ENCODE results near the gene PGBD5.

Gene PGBD5

GRCh38 chr1:230300322-230301301 is 125.5 kb downstream of the PGBD5 start:
- DNase-seq (ENCODE audit: low read depth): no peak

GRCh38 chr1:230299191-230300006 is 126.7 kb downstream of the PGBD5 start:
- DNase-seq (ENCODE audit: low read depth): no peak

GRCh38 chr1:230295367-230295766 is 130.8 kb downstream of the PGBD5 start:
- DNase-seq (ENCODE audit: low read depth): no peak

GRCh38 chr1:230293390-230293700 is 132.8 kb downstream of the PGBD5 start:
- DNase-seq (ENCODE audit: low read depth): no peak

- DNase-seq (ENCODE audit: low read depth): no peak
Observed at GRCh38 chr1:230292689-230293389, 133.3 kb downstream of the PGBD5 start.

- DNase-seq (ENCODE audit: low read depth): no peak
Observed at GRCh38 chr1:230291731-230292620, 134.2 kb downstream of the PGBD5 start.

- DNase-seq (ENCODE audit: low read depth): no peak
Observed at GRCh38 chr1:230289350-230289644, 136.8 kb downstream of the PGBD5 start.

GRCh38 chr1:230288641-230289349 is 137.3 kb downstream of the PGBD5 start:
- DNase-seq (ENCODE audit: low read depth): no peak

- DNase-seq (ENCODE audit: low read depth): no peak
Observed at GRCh38 chr1:230287674-230288315, 138.3 kb downstream of the PGBD5 start.

GRCh38 chr1:230286890-230287269 is 139.3 kb downstream of the PGBD5 start:
- no peak for DNase-seq (ENCODE audit: low read depth)

GRCh38 chr1:230286166-230286889 is 139.8 kb downstream of the PGBD5 start:
- no peak for DNase-seq (ENCODE audit: low read depth)

- DNase-seq (ENCODE audit: low read depth): no peak
Observed at GRCh38 chr1:230285351-230285750, 140.8 kb downstream of the PGBD5 start.

GRCh38 chr1:230284891-230285290 is 141.2 kb downstream of the PGBD5 start:
- DNase-seq (ENCODE audit: low read depth): no peak

- no peak for DNase-seq (ENCODE audit: low read depth)
Observed at GRCh38 chr1:230283678-230284077, 142.5 kb downstream of the PGBD5 start.

- DNase-seq (ENCODE audit: low read depth): no peak
Observed at GRCh38 chr1:230282157-230282556, 144.0 kb downstream of the PGBD5 start.

- DNase-seq (ENCODE audit: low read depth): no peak
Observed at GRCh38 chr1:230281556-230281955, 144.6 kb downstream of the PGBD5 start.

GRCh38 chr1:230280906-230281413 is 145.2 kb downstream of the PGBD5 start:
- DNase-seq (ENCODE audit: low read depth): no peak

- DNase-seq (ENCODE audit: low read depth): no peak
Observed at GRCh38 chr1:230280054-230280795, 145.9 kb downstream of the PGBD5 start.

- no peak for DNase-seq (ENCODE audit: low read depth)
Observed at GRCh38 chr1:230279583-230279945, 146.6 kb downstream of the PGBD5 start.
